ENCODE results near the gene JAK1. TPM values are rescaled to one million over a fixed set of nuclear protein-coding genes. Genes with fewer than 3 reads are reported as not detected.

Gene JAK1
- total RNA-seq, 3 donors from 2014 or later (not counting 1 experiment from before 2014, with no cell fraction given), result 507 to 626 (median 526) TPM

DNA sequence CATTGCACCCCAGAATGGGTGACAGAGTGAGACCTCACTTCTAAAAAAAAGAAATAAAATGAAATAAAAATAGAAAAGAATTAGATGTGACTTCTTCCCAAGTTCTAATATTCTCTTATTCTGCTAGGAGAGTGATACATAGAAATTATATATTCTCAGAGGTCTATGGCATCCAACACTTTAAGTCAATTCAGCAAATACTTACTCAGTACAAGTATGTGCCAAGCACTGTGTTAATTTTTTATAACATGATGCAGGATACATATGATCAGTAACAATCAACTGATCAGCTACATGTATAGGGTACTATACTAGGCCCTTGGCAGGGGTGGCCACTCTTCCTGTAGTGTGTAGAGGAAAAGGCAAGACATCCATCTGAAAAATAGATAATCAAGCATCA, 13.0 kb upstream of the JAK1 start:
- no peaks in the 10 kb centered on the region for H3K9me3 Mint-ChIP-seq
- H3K27ac Mint-ChIP-seq, result no peak overlapping the region
- H3K27ac ChIP-seq (ENCODE audit: low read length), result no peak overlapping the region
- TF ChIP-seq, protein P1, sequence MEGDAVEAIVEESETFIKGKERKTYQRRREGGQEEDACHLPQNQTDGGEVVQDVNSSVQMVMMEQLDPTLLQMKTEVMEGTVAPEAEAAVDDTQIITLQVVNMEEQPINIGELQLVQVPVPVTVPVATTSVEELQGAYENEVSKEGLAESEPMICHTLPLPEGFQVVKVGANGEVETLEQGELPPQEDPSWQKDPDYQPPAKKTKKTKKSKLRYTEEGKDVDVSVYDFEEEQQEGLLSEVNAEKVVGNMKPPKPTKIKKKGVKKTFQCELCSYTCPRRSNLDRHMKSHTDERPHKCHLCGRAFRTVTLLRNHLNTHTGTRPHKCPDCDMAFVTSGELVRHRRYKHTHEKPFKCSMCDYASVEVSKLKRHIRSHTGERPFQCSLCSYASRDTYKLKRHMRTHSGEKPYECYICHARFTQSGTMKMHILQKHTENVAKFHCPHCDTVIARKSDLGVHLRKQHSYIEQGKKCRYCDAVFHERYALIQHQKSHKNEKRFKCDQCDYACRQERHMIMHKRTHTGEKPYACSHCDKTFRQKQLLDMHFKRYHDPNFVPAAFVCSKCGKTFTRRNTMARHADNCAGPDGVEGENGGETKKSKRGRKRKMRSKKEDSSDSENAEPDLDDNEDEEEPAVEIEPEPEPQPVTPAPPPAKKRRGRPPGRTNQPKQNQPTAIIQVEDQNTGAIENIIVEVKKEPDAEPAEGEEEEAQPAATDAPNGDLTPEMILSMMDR (IDR thresholded peaks at IDR 0.05), result no peak
- H3K36me3 ChIP-seq (ENCODE audit: control insufficient read depth, insufficient read depth, low read length), result no peaks in the 10 kb centered on the region
- no peak overlapping the region for H3K4me3 ChIP-seq (ENCODE audit: low read length)
- H3K27me3 Mint-ChIP-seq (ENCODE audit: low read depth in 2 of 2), result no peaks in the 10 kb centered on the region
- H3K4me1 Mint-ChIP-seq, result peaks cover 10 to 14% of the 10 kb centered on the region in 2 donors
- no peaks in the 10 kb centered on the region for H3K27me3 ChIP-seq (ENCODE audit: control insufficient read depth, insufficient read depth, low read length)
- intact Hi-C loops (cut with micrococcal nuclease), result no loop called here
- no peaks in the 10 kb centered on the region for H3K36me3 Mint-ChIP-seq
- H3K4me1 ChIP-seq (ENCODE audit: control insufficient read depth, insufficient read depth, low read length), result no peaks in the 10 kb centered on the region
- DNase-seq (no peak), ATAC-seq (no peak)
- no peak overlapping the region for H3K4me3 Mint-ChIP-seq
- no peaks in the 10 kb centered on the region for H3K9me3 ChIP-seq (ENCODE audit: control insufficient read depth, insufficient read depth, low read length)

DNA sequence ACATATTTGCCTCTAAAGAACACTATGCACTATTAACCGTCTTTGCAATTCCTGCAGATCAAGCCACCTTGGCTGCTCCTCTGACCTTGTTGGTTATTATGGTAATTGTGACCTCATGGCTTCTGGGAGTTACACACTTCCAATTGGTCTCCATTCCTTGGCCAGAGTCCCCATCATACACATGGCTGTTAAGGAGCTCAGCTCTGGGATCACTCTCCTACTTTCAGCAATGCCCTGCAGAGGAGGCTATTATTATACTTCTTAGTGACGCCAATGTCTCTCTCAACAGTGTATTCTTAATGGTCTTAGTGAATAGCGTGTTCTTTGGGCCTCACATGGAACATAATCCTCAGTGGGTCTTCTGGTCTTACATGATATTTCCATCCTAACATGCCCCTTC, 10.0 kb upstream of the JAK1 start:
- no peaks in the 10 kb centered on the region for H3K27me3 ChIP-seq (ENCODE audit: control insufficient read depth, insufficient read depth, low read length)
- DNase-seq (no peak), ATAC-seq (no peak)
- H3K36me3 Mint-ChIP-seq, result no peaks in the 10 kb centered on the region
- intact Hi-C loops (cut with micrococcal nuclease), result no loop called here
- H3K4me3 ChIP-seq (ENCODE audit: low read length), result no peak overlapping the region
- H3K27me3 Mint-ChIP-seq (ENCODE audit: low read depth in 2 of 2), result no peaks in the 10 kb centered on the region
- H3K4me1 Mint-ChIP-seq, result peaks cover 7 to 12% of the 10 kb centered on the region in 2 donors
- H3K4me3 Mint-ChIP-seq, result no peak overlapping the region
- H3K9me3 Mint-ChIP-seq, result no peaks in the 10 kb centered on the region
- no peak overlapping the region for H3K27ac Mint-ChIP-seq
- WGBS (ENCODE audit: insufficient coverage), result 100% methylated on average over 3 of the region's 3 CpGs
- H3K9me3 ChIP-seq (ENCODE audit: control insufficient read depth, insufficient read depth, low read length), result no peaks in the 10 kb centered on the region
- no peak overlapping the region for H3K27ac ChIP-seq (ENCODE audit: low read length)
- TF ChIP-seq, protein P1 (IDR thresholded peaks at IDR 0.05), result no peak
- H3K36me3 ChIP-seq (ENCODE audit: control insufficient read depth, insufficient read depth, low read length), result no peaks in the 10 kb centered on the region
- no peaks in the 10 kb centered on the region for H3K4me1 ChIP-seq (ENCODE audit: control insufficient read depth, insufficient read depth, low read length)

DNA sequence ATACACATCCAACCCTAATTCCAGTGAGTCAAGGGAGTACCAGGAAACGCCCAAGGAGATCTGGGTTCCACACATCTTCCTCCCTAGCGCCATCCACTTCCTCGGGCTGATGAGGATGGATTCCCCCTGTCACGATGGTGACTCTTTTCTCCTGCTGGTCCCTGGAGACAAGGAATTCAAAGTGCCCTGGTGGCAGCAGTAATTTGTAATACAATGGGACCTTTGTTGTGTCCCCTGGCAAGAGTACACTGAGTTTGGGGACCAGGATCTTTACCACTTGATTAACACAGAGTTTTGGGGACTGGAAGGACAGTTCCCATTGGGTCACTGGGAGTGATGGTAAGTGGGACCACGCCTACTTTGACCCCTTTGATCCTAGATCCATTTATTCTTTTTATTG, 9.4 kb upstream of the JAK1 start:
- no peaks in the 10 kb centered on the region for H3K9me3 Mint-ChIP-seq
- no peak for ATAC-seq
- no peaks in the 10 kb centered on the region for H3K9me3 ChIP-seq (ENCODE audit: control insufficient read depth, insufficient read depth, low read length)
- H3K27me3 ChIP-seq (ENCODE audit: control insufficient read depth, insufficient read depth, low read length), result no peaks in the 10 kb centered on the region
- H3K4me3 Mint-ChIP-seq, result no peak overlapping the region
- DNase-seq, result no peak
- no peaks in the 10 kb centered on the region for H3K4me1 ChIP-seq (ENCODE audit: control insufficient read depth, insufficient read depth, low read length)
- TF ChIP-seq, protein P1 (IDR thresholded peaks at IDR 0.05), result no peak
- 92% methylated on average over 5 of the region's 5 CpGs for WGBS (ENCODE audit: insufficient coverage)
- no peak overlapping the region for H3K4me3 ChIP-seq (ENCODE audit: low read length)
- H3K36me3 ChIP-seq (ENCODE audit: control insufficient read depth, insufficient read depth, low read length), result no peaks in the 10 kb centered on the region
- no peaks in the 10 kb centered on the region for H3K36me3 Mint-ChIP-seq
- intact Hi-C loops (cut with micrococcal nuclease), result no loop called here
- no peaks in the 10 kb centered on the region for H3K27me3 Mint-ChIP-seq (ENCODE audit: low read depth in 2 of 2)
- peaks cover 1 to 6% of the 10 kb centered on the region in 2 donors for H3K4me1 Mint-ChIP-seq
- H3K27ac Mint-ChIP-seq, result no peak overlapping the region
- H3K27ac ChIP-seq (ENCODE audit: low read length), result no peak overlapping the region

DNA sequence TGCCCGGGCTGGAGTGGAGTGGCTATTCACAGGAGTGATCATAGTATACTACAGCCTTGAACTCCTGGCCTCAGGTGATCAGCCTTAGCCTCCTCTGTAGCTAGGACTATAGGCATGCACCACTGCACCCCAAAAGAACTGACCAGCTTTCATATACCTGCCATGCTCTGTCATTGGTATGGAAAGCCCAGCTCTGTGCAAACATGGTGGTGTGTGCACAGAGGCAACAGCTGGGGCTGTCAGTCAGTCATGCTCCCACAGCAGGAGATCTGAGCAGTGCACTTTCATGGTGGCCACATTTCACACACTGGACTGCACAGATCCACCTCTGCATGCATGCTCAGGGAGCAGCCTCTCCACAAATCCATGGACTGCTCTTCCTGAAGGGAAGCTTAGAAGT, 8.8 kb upstream of the JAK1 start:
- no peak overlapping the region for H3K27ac ChIP-seq (ENCODE audit: low read length)
- Mint-ChIP-seq H3K27me3 (ENCODE audit: low read depth in 2 of 2) (no peaks in the 10 kb centered on the region), H3K9me3 (no peaks in the 10 kb centered on the region), H3K27ac (no peak overlapping the region), H3K4me1 (peaks cover 0 to 4% of the 10 kb centered on the region in 2 donors), H3K36me3 (no peaks in the 10 kb centered on the region), H3K4me3 (no peak overlapping the region)
- 88% methylated on average over 1 of the region's 1 CpG for WGBS (ENCODE audit: insufficient coverage)
- no peak for ATAC-seq
- intact Hi-C loops (cut with micrococcal nuclease), result no loop called here
- no peaks in the 10 kb centered on the region for H3K4me1 ChIP-seq (ENCODE audit: control insufficient read depth, insufficient read depth, low read length)
- DNase-seq, result no peak
- no peak overlapping the region for H3K4me3 ChIP-seq (ENCODE audit: low read length)
- H3K36me3 ChIP-seq (ENCODE audit: control insufficient read depth, insufficient read depth, low read length), result no peaks in the 10 kb centered on the region
- no peaks in the 10 kb centered on the region for H3K9me3 ChIP-seq (ENCODE audit: control insufficient read depth, insufficient read depth, low read length)
- no peaks in the 10 kb centered on the region for H3K27me3 ChIP-seq (ENCODE audit: control insufficient read depth, insufficient read depth, low read length)
- TF ChIP-seq, protein P1 (IDR thresholded peaks at IDR 0.05), result no peak
